MG63 (cell line): ENCODE measurements around the gene MID1. TPM values are rescaled to one million over a fixed set of nuclear protein-coding genes. Genes with fewer than 3 reads are reported as not detected.

Experiments used
- DNase-seq: peaks from one replicate; pipeline ENCODE4 v3.0.0-alpha.2; 2020
- H3K27me3 ChIP-seq: fragments of 250-450 bp; sonication (Bioruptor Pico); 2 replicates; pipeline ENCODE4 v1.5.1; 2020; ENCODE audit warnings: mild to moderate bottlenecking, moderate library complexity
- H3K36me3 ChIP-seq: fragments of 250-450 bp; sonication (Bioruptor Pico); 2 replicates; pipeline ENCODE4 v1.5.1; 2020; ENCODE audit warnings: mild to moderate bottlenecking, moderate library complexity
- H3K4me3 ChIP-seq: fragments of 250-450 bp; sonication (Bioruptor Pico); 2 replicates; pipeline ENCODE4 v1.5.1; 2020; ENCODE audit warnings: mild to moderate bottlenecking, moderate library complexity
- H3K9me3 ChIP-seq: fragments of 250-450 bp; sonication (Bioruptor Pico); 2 replicates; pipeline ENCODE4 v1.5.1; 2020; ENCODE audit warnings: mild to moderate bottlenecking, moderate library complexity
- total RNA-seq: library from RNA; depleted of rRNA; stranded (reverse); fragments of >200 nt; shearing (Covaris generic); gene quantifications from 2 replicates; pipeline ENCODE4 v1.2.3, GENCODE V29; 2014; ENCODE audit warnings: low replicate concordance

MID1 gene
- total RNA-seq, 1 experiment from 2014 or later: 5.2 TPM

GRCh38 chrX:10629905-10630304 lies 9.5 kb upstream of the MID1 start:
- no peaks in the 10 kb centered on the region for H3K27me3 ChIP-seq
- H3K4me3 ChIP-seq: no peak overlapping the region
- no peak for DNase-seq
- H3K36me3 ChIP-seq: no peaks in the 10 kb centered on the region
- no peaks in the 10 kb centered on the region for H3K9me3 ChIP-seq

DNA sequence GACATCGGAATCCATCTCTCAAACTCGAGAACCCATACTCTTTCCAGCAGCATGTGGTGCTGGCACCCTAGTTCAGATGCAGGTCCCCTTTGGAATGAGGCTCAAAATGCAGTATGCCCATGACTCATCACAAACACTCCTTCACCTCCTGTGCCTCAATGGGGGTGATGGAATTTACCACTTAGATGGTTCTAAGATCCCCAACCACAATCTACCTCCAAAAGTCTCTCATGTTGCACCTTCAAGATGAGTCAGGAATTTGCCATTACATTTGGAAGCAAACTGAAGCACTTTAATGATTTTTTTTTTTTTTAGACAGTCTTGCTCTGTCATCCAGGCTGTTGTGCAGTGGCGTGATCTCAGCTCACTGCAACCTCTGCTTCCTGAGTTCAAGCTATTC lies 8.5 kb upstream of the MID1 start:
- Histone ChIP-seq H3K36me3 (no peaks in the 10 kb centered on the region), H3K9me3 (no peaks in the 10 kb centered on the region), H3K27me3 (no peaks in the 10 kb centered on the region), H3K4me3 (no peak overlapping the region)
- no peak for DNase-seq

- Histone ChIP-seq H3K4me3 (no peak overlapping the region), H3K27me3 (no peaks in the 10 kb centered on the region), H3K36me3 (peaks cover 6% of the 10 kb centered on the region), H3K9me3 (no peaks in the 10 kb centered on the region)
- DNase-seq: no peak
Observed at GRCh38 chrX:10622197-10622596, 1.8 kb upstream of the MID1 start.

GRCh38 chrX:10619425-10620046 lies 849 bp downstream of the MID1 start:
- Histone ChIP-seq H3K4me3 (peak overlapping the region; percentile 82), H3K36me3 (peaks cover 9% of the 10 kb centered on the region), H3K27me3 (no peaks in the 10 kb centered on the region), H3K9me3 (no peaks in the 10 kb centered on the region)
- DNase-seq: no peak

DNA sequence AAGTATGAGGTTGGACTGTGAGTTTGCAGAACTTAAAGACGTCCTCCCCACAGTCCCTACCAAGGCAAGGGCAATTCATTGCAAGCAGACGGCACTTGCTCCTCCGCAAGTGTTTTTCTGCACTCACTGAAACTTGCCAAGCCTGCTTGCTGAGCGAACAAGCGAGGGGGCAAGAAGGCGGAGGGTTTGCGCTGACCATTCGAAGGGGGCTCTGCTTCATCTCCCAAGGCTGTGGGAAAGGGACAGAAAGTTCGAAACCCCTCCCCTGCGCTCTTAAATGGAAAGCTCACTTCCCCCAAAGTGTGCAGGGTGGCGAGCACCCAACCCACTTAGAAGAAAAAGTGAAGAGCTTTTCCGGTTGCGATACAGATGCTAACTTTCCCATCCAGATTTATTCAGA lies 1.4 kb downstream of the MID1 start:
- Histone ChIP-seq H3K36me3 (peaks cover 9% of the 10 kb centered on the region), H3K27me3 (no peaks in the 10 kb centered on the region), H3K4me3 (peak overlapping the region; percentile 82), H3K9me3 (no peaks in the 10 kb centered on the region)
- DNase-seq: no peak

DNA sequence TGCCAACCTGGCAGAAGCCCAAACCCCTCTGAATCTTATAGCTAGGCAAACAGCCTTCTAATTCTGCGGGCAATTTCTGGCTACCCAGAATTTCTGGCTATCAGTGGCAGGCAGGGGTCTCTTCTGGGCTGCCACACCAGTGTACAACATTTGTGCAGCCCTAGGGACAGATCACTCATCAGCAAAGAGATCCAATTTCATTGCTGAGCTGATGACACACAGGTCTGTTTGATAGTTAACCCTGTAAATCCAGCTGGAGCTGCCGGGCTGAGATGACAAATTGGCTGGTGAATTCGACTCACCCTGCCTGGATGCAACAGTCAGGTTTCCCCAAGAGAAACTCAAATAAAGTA lies 2.4 kb downstream of the MID1 start:
- no peaks in the 10 kb centered on the region for H3K27me3 ChIP-seq
- peak overlapping the region; percentile 82 for H3K4me3 ChIP-seq
- peaks cover 9% of the 10 kb centered on the region for H3K36me3 ChIP-seq
- peak; percentile 67 for DNase-seq
- H3K9me3 ChIP-seq: no peaks in the 10 kb centered on the region

DNA sequence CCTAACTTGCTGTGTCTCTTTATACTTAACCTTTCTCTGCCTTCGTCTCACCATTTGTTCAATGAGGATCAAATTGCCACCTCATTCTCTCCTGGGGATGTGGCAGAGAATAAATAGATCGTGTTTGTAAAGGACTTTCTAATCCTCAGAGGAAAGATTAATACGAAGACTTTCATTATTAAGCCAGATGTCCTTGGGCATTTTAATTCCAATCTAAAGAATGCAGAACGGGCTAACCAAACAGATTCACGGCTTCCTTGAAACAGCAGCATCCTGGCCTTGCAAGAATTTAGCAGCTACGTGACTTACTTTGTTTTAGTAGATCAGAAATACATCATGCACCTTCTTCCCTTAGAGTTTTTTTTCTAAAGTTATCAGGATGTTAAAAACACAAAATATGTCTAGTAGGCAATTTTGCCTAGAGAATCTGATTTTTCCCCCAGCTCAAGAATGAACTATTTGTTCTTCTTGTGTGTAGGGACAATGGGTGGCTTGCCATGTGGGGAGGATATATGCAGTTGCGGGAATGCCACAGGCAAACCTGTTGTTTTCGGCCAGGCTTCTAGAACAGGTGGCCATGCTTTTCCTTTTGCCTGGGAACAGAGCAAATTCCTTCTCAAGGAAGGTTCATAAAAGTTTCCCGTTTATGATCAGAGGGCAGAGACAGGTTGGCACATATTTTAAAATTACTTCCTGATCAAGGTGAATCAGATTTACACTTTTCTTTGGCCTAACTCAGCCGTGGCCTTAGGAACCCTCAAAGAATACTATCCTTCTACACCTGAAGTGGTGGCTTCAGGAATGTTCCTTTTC lies 3.0 kb downstream of the MID1 start:
- DNase-seq: no peak
- no peaks in the 10 kb centered on the region for H3K27me3 ChIP-seq
- H3K36me3 ChIP-seq: peaks cover 9% of the 10 kb centered on the region
- H3K9me3 ChIP-seq: no peaks in the 10 kb centered on the region
- H3K4me3 ChIP-seq: peak overlapping the region; percentile 82

DNA sequence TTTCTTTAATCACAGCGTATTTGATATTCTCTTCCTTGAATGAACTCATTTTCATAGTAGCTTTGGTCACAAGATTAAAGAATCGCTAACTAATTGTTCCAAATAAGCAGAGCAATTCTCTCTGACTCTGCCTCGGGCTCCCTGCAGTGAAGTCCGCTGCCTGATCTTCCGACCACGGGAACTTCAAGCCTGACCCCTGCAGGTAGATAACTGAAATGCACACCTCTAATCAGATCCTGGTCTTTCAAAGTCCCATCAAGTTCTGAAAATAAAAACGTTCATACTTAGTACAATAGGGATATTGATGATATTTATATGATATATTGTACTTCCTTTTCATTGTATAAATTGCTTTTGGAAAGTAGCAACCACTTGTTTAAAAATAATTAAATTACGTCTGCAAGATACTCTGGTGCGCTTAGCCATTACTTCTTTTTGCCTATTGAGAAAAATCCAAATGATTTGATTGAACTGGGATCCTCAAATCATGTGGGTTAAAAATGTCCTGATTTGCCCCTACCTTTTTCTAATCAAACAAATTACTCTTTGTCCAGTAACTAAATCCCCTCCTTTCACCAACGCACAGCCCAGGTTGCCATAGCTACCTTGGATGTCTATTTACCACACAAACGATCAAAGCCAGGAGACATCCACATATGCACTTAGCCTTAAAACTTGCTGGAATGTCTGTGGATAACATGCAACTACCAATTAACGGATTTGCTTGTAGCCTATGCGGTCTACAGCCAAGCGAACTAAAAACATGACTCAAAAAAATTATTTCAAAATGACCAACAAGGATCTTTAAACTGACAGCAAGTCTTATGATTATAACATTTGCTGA lies 4.2 kb downstream of the MID1 start:
- Histone ChIP-seq H3K4me3 (no peak overlapping the region), H3K27me3 (no peaks in the 10 kb centered on the region), H3K9me3 (no peaks in the 10 kb centered on the region), H3K36me3 (peaks cover 9% of the 10 kb centered on the region)
- peak; percentile 23 for DNase-seq

GRCh38 chrX:10612215-10612614 lies 8.2 kb downstream of the MID1 start:
- DNase-seq: no peak
- Histone ChIP-seq H3K36me3 (peaks cover 9% of the 10 kb centered on the region), H3K9me3 (peaks cover 2% of the 10 kb centered on the region; the same call in 1 of the 2 replicates), H3K4me3 (peak overlapping the region; percentile 15; the same call in 1 of the 2 replicates), H3K27me3 (no peaks in the 10 kb centered on the region)

GRCh38 chrX:10611441-10612090 lies 8.8 kb downstream of the MID1 start:
- H3K27me3 ChIP-seq: no peaks in the 10 kb centered on the region
- DNase-seq: no peak
- H3K9me3 ChIP-seq: peaks cover 2% of the 10 kb centered on the region; the same call in 1 of the 2 replicates
- peaks cover 6% of the 10 kb centered on the region for H3K36me3 ChIP-seq
- H3K4me3 ChIP-seq: peak overlapping the region; percentile 15

- no peaks in the 10 kb centered on the region for H3K27me3 ChIP-seq
- peak; percentile 54 for DNase-seq
- peaks cover 6% of the 10 kb centered on the region for H3K36me3 ChIP-seq
- H3K9me3 ChIP-seq: peaks cover 2% of the 10 kb centered on the region; the same call in 1 of the 2 replicates
- no peak overlapping the region for H3K4me3 ChIP-seq
Observed at GRCh38 chrX:10608099-10608498, 12.3 kb downstream of the MID1 start.

- H3K27me3 ChIP-seq: no peaks in the 10 kb centered on the region
- peaks cover 2% of the 10 kb centered on the region; the same call in 1 of the 2 replicates for H3K9me3 ChIP-seq
- no peak overlapping the region for H3K4me3 ChIP-seq
- H3K36me3 ChIP-seq: peaks cover 6% of the 10 kb centered on the region
- DNase-seq: no peak
Observed at GRCh38 chrX:10607233-10607632, 13.2 kb downstream of the MID1 start.

GRCh38 chrX:10603612-10604011 lies 16.8 kb downstream of the MID1 start:
- H3K9me3 ChIP-seq: peaks cover 2% of the 10 kb centered on the region; the same call in 1 of the 2 replicates
- H3K4me3 ChIP-seq: no peak overlapping the region
- H3K36me3 ChIP-seq: peaks cover 3% of the 10 kb centered on the region
- no peaks in the 10 kb centered on the region for H3K27me3 ChIP-seq
- no peak for DNase-seq

- Histone ChIP-seq H3K4me3 (no peak overlapping the region), H3K27me3 (no peaks in the 10 kb centered on the region), H3K36me3 (peaks cover 1% of the 10 kb centered on the region), H3K9me3 (no peaks in the 10 kb centered on the region; the same call in 1 of the 2 replicates)
- no peak for DNase-seq
Observed at GRCh38 chrX:10602646-10603045, 17.7 kb downstream of the MID1 start.

- H3K4me3 ChIP-seq: no peak overlapping the region
- H3K9me3 ChIP-seq: no peaks in the 10 kb centered on the region
- no peak for DNase-seq
- H3K36me3 ChIP-seq: no peaks in the 10 kb centered on the region
- no peaks in the 10 kb centered on the region for H3K27me3 ChIP-seq
Observed at GRCh38 chrX:10600479-10600878, 19.9 kb downstream of the MID1 start.

- Histone ChIP-seq H3K27me3 (no peaks in the 10 kb centered on the region), H3K9me3 (no peaks in the 10 kb centered on the region), H3K36me3 (no peaks in the 10 kb centered on the region), H3K4me3 (no peak overlapping the region)
- no peak for DNase-seq
Observed at GRCh38 chrX:10598540-10598939, 21.8 kb downstream of the MID1 start.

DNA sequence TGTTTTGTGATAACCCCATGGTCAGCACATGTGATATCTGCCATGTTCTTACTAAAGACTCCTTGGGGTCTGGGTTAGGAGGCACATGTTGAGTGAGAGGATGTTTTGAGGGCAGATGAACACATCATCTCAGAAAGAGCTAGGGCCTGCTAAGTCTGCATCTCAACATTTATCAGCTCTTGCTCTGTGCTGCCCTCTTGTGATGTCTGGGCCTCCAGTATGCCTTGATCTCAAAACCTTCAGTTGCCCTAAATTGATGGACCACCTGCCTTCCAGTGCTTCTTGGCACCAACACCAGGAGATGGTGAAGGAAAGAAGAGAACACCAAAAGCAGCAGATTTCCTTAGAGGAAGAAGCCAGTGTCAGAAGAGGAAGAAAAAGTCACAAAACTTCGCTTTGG lies 22.5 kb downstream of the MID1 start:
- H3K27me3 ChIP-seq: no peaks in the 10 kb centered on the region
- H3K4me3 ChIP-seq: no peak overlapping the region
- no peaks in the 10 kb centered on the region for H3K9me3 ChIP-seq
- DNase-seq: peak; percentile 23
- no peaks in the 10 kb centered on the region for H3K36me3 ChIP-seq
